Tibial nerve (tissue), 4 donors: ENCODE measurements around the gene ADGRG6. TPM values are rescaled to one million over a fixed set of nuclear protein-coding genes. Genes with fewer than 3 reads are reported as not detected.
A peak's percentile ranks its signal among the peaks of the same experiment; 100 is the strongest.

Experiments
- DNase-seq, 2 donors: peaks; one replicate each; pipeline ENCODE4 v3.0.0-alpha.2; 2019; ENCODE audit warnings: low spot score in 2 of 2
- H3K27ac ChIP-seq, 4 donors: fragments of 200-600 bp; sonication (generic) in 3 of 4; one replicate each; pipeline ENCODE4 v1.5.1; 2017 to 2019; ENCODE audit warnings: mild to moderate bottlenecking in 1 of 4
- H3K27me3 ChIP-seq, 2 donors: fragments of 200-600 bp; sonication (generic) in 1 of 2; one replicate each; pipeline versions ENCODE4 v1.5.1 to v1.6.0; 2017 to 2019
- H3K36me3 ChIP-seq, 3 donors: fragments of 200-600 bp; sonication (generic); one replicate each; pipeline ENCODE4 v1.5.1; 2018 to 2019
- H3K4me1 ChIP-seq, 4 donors: fragments of 200-600 bp; sonication (generic) in 3 of 4; one replicate each; pipeline ENCODE4 v1.5.1; 2017 to 2019
- H3K4me3 ChIP-seq, 4 donors: fragments of 200-600 bp; sonication (generic) in 3 of 4; one replicate each; pipeline ENCODE4 v1.5.1; 2017 to 2019; ENCODE audit warnings: mild to moderate bottlenecking in 1 of 4, moderate library complexity in 1 of 4
- H3K9me3 ChIP-seq, 4 donors: fragments of 200-600 bp; sonication (generic) in 3 of 4; one replicate each; pipeline ENCODE4 v1.5.1; 2017 to 2019
- CTCF ChIP-seq, 5 experiments: fragments of 200-600 bp in 3 of 5; fragments of 450-650 bp in 2 of 5; sonication (generic) in 3 of 5; IDR thresholded peaks; one replicate each; pipeline ENCODE4 v1.5.1; 2016 to 2019; ENCODE audit warnings: antibody characterized with exemption in 5 of 5, mild to moderate bottlenecking in 3 of 5, moderate library complexity in 2 of 5
- EP300 ChIP-seq, 2 donors: sonication (generic); formaldehyde crosslinking; IDR thresholded peaks; one replicate each; pipeline ENCODE4 v1.6.1; 2017; ENCODE audit warnings: antibody characterized with exemption in 2 of 2, mild to moderate bottlenecking in 1 of 2
- POLR2A ChIP-seq, 2 donors: fragments of 450-650 bp; IDR thresholded peaks; one replicate each; pipeline ENCODE4 v1.6.1; 2017; ENCODE audit warnings: antibody characterized with exemption in 2 of 2, mild to moderate bottlenecking in 2 of 2, moderate library complexity in 2 of 2
- whole genome bisulfite sequencing, 2 donors: methylation state at CpG; one replicate each; pipeline ENCODE4 v1.1.5; 2018; 5-methylcytosine and 5-hydroxymethylcytosine counted together
- total RNA-seq, 4 donors: library from RNA; depleted of rRNA; stranded (reverse); fragments of >200 nt; gene quantifications; one replicate each; pipeline ENCODE4 v1.1.0, GENCODE V29; 2016

ADGRG6 gene
- total RNA-seq, 4 donors from 2014 or later: 35.4 to 59.9 (median 39.1) TPM

- Histone ChIP-seq H3K27me3 (no peaks in the 10 kb centered on the region), H3K27ac (no peak overlapping the region), H3K4me3 (no peak overlapping the region), H3K36me3 (no peaks in the 10 kb centered on the region), H3K4me1 (peaks cover 0 to 20% (median 0%) of the 10 kb centered on the region in 4 donors), H3K9me3 (no peaks in the 10 kb centered on the region)
- DNase-seq: no peak
- TF ChIP-seq POLR2A (IDR thresholded peaks at IDR 0.05) (no peak), EP300 (IDR thresholded peaks at IDR 0.05) (no peak), CTCF (IDR thresholded peaks at IDR 0.05) (no peak)
Observed at GRCh38 chr6:142322504-142323198, 20.8 kb downstream of the ADGRG6 start.

- 91 to 93% methylated on average over 6 of the region's 6 CpGs for WGBS, 2 donors
- no peak overlapping the region for H3K4me3 ChIP-seq
- H3K36me3 ChIP-seq: no peaks in the 10 kb centered on the region
- peaks cover 0 to 20% (median 0%) of the 10 kb centered on the region in 4 donors for H3K4me1 ChIP-seq
- TF ChIP-seq EP300 (IDR thresholded peaks at IDR 0.05): no peak
- no peak for TF ChIP-seq POLR2A (IDR thresholded peaks at IDR 0.05)
- TF ChIP-seq CTCF (IDR thresholded peaks at IDR 0.05): no peak
- H3K27ac ChIP-seq: no peak overlapping the region
- no peaks in the 10 kb centered on the region for H3K9me3 ChIP-seq
- DNase-seq: no peak
- H3K27me3 ChIP-seq: no peaks in the 10 kb centered on the region
Observed at GRCh38 chr6:142323377-142323776, 21.6 kb downstream of the ADGRG6 start.

- 100% methylated on average over 1 of the region's 1 CpG for WGBS, 2 donors
- TF ChIP-seq CTCF (IDR thresholded peaks at IDR 0.05): no peak
- no peak for TF ChIP-seq POLR2A (IDR thresholded peaks at IDR 0.05)
- no peak for TF ChIP-seq EP300 (IDR thresholded peaks at IDR 0.05)
Observed at GRCh38 chr6:142324111-142324510, 22.3 kb downstream of the ADGRG6 start.

GRCh38 chr6:142325111-142325510 lies 23.3 kb downstream of the ADGRG6 start:
- Histone ChIP-seq H3K4me3 (no peak overlapping the region), H3K36me3 (no peaks in the 10 kb centered on the region), H3K9me3 (no peaks in the 10 kb centered on the region), H3K27me3 (no peaks in the 10 kb centered on the region), H3K27ac (no peak overlapping the region), H3K4me1 (peaks cover 0 to 22% (median 0%) of the 10 kb centered on the region in 4 donors)
- 65 to 73% methylated on average over 3 of the region's 3 CpGs for WGBS, 2 donors
- TF ChIP-seq POLR2A (IDR thresholded peaks at IDR 0.05): no peak
- no peak for TF ChIP-seq EP300 (IDR thresholded peaks at IDR 0.05)
- no peak for TF ChIP-seq CTCF (IDR thresholded peaks at IDR 0.05)
- DNase-seq: no peak

More at GRCh38 chr6:142324111-142324510, 22.3 kb downstream of the ADGRG6 start:
- no peak overlapping the region for H3K27ac ChIP-seq
- no peaks in the 10 kb centered on the region for H3K27me3 ChIP-seq
- no peaks in the 10 kb centered on the region for H3K36me3 ChIP-seq
- no peaks in the 10 kb centered on the region for H3K9me3 ChIP-seq
- peaks cover 0 to 20% (median 0%) of the 10 kb centered on the region in 4 donors for H3K4me1 ChIP-seq
- DNase-seq: no peak
- no peak overlapping the region for H3K4me3 ChIP-seq

GRCh38 chr6:142326540-142326939 lies 24.7 kb downstream of the ADGRG6 start:
- Histone ChIP-seq H3K36me3 (no peaks in the 10 kb centered on the region), H3K27me3 (no peaks in the 10 kb centered on the region), H3K4me3 (no peak overlapping the region), H3K4me1 (peaks cover 0 to 29% (median 2%) of the 10 kb centered on the region in 4 donors), H3K27ac (peak overlapping the region in 2 of 4 donors; percentile 28 to 50), H3K9me3 (no peaks in the 10 kb centered on the region)
- DNase-seq: no peak
- TF ChIP-seq POLR2A (IDR thresholded peaks at IDR 0.05): no peak
- TF ChIP-seq EP300 (IDR thresholded peaks at IDR 0.05): no peak
- TF ChIP-seq CTCF (IDR thresholded peaks at IDR 0.05): no peak
- 32 to 39% methylated on average over 1 of the region's 1 CpG for WGBS, 2 donors
